GM10847 (cell line): Measurements from ENCODE around the gene DMAC2.

Experiments used
- POLR2A ChIP-seq: IDR thresholded peaks from 2 replicates; pipeline ENCODE4 v1.6.1; 2011; ENCODE audit not compliant: insufficient read length; ENCODE audit errors: extremely low read depth

DMAC2 gene

DNA sequence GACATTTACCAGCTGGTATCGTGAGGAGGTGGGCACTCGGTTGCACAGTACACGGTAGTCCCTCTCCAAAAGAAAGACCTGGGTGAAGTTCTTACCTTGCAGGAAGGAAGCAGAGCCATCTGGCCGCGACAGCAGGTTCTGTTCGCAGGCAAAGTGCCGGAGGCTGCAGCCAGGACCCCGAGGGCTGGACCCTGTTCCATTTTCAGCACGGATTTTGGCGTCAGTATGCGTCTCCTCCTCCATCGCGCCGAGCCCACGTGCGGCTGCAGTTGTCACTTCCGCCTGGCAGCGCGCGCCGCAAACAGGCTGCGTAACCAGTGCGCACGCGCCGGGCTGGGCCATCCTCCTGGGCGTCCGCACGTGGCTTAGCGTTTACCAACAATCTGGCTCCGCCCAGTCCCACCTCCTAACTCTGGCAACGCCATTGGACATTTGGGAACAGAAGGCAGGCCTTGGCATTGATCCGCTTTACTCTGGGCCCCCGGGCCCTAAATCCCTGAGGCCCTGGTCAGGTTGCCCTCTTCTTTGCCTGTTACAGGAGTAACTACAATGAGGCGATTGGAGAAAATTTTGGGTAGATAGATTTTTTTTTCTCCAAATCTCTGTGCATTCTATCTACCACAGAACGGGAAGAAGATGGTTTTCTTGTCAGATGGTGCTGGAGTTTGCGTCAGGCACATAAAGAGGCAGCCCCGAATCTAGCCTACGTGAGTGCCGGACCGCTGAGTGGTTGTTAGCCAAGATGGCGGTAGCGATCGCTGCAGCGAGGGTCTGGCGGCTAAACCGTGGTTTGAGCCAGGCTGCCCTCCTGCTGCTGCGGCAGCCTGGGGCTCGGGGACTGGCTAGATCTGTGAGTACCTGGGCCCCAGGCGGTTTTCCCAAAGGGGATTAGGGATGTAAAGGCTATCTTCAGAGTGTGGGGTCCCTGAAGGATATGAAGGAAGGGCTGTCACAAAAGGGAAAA lies 42.3 kb downstream of the DMAC2 start, which contains the start of the genes BCKDHA and EXOSC5:
Gene BCKDHA, plus strand, starts transcription at position 733 of the 964 bp plus-strand sequence. Its CDS starts 10 bp downstream, at position 743.
Gene EXOSC5, minus strand, starts transcription at position 274 of the 964 bp plus-strand sequence. Its CDS starts 31 bp downstream, at position 243.
- TF ChIP-seq POLR2A, result peak; percentile 54

DNA sequence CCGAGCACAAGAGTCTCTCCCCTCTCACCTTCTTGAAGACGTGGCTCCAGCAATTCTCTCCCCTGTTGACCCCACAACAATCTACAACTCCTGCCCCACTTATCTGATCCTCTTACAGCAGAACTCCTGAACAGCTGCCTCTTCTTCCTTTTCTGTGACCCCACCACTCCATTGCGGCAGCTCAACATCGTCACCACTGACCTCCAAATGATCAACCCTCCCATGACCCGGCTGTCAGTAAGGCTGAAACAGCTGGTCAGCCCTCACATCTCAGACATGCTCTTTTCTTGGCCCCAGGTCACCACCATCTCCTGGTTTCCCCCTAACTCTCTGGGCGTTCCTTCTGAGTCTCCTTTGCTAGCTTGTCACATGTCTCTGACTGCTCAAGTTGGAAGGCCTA lies 44.4 kb downstream of the DMAC2 start:
- TF ChIP-seq POLR2A, result no peak

DNA sequence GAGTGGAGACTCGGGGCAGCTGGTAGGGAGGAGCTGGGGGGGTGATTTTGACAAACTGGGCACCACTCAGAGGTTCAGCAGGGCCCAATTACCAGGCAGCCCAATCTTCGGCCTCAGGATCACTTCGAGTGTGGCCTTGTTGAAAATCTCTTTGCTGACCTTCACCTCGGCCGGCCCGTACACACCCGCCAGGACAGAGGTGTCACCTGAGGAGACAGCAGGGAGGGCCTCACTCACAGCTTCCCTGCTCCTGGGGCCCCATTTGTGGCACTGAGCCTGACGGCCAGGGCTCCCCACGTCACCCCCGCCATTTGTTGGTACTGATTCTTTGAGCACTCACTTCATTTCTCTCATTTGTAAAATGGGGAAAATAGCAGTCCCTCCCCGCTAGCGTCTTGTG lies 46.9 kb downstream of the DMAC2 start:
- TF ChIP-seq POLR2A, result no peak

DNA sequence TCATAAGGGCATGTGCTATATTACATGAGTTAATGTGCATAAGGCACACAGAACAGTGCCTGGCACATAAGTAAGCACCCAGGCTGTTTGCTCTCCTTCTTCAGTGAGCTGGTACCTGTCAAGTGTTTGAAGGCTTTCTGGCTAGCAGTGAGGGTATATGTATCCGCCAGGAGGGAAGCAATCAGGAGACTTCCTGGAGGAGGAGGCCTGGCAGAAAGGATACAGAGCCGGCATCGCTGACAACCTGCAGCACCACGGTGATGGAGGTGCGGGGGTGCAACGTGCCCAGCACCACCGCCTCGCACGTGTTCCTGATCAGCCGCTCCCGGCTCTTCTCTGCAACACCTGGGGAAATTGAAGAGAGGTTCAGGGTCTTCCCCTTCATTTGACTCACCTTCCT lies 48.1 kb downstream of the DMAC2 start:
- no peak for TF ChIP-seq POLR2A

DNA sequence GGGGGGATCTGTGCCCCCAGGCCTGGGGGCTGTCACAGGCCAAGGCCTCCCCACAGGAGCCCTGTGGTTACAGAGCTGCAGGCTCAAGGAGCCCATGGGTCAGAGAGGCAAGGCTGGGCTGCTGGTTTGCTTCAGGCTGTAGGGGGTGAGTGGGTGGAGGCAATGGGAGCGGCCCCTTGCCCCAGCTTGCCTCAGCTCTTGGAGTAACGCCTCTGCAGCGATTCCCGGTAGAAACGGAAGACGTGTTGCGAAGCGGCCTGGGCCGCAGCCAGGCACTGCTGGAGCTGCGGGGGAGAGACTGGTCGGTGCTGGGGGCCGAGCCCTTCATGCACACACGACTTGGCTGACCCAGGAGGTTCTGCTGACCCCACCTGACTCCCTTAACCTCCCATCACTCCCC lies 53.3 kb downstream of the DMAC2 start:
- TF ChIP-seq POLR2A, result no peak

DNA sequence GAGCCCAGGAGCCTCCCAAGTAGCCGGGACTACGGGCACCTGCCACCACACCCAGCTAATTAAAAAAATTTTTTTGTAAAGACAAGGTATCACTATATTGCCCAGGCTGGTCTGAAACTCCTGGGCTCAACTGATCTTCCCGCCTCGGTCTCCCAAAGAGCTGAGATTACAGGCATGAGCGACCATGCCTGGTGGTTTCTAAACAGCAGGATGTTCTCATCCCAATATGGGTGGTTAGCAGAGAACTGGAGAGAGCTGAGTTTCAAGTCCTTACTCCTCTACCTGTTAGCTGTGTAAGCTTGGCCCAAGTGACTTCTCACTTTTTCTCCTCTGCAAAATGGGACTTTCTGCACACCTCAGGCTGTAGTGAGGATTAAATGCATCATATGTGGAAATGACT lies 55.4 kb downstream of the DMAC2 start:
- TF ChIP-seq POLR2A, result no peak
